NCI-H526 (cell line): ENCODE data around the gene EDC4.

Source experiments
- DNase-seq, 2 experiments: peaks; one replicate each; lab custom pipeline; 2025; lab: John Stamatoyannopoulos, UW

The EDC4 gene

DNA sequence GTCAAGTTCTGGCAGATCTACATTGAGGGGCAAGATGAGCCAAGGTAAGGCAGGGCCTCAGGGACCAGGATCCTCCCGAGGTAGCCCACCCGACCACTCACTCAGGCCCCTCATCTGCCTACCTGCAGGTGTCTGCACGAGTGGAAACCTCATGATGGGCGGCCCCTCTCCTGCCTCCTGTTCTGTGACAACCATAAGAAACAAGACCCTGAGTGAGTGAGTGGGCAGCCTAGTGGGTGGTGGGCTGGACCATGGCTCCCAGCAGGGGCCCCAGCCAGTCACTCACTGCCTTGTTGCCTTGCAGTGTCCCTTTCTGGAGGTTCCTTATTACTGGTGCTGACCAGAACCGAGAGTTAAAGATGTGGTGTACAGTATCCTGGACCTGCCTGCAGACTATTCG lies 5.4 kb downstream of the EDC4 start:
- DNase-seq: no peak

DNA sequence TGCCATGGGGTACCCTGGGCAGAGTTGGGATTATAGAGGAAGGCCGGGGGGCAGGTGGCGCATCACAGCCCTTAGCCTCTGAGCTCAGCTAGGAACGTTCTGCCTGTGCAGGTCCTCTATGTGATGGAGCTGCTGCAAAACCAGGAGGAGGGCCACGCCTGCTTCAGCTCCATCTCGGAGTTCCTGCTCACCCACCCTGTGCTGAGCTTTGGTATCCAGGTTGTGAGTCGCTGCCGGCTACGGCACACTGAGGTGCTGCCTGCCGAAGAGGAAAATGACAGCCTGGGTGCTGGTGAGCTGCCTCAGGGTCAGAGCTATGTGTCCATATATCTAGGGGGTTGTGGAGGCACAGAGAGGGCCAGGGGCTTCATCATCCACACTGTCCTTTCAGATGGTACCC lies 6.0 kb downstream of the EDC4 start:
- no peak for DNase-seq

DNA sequence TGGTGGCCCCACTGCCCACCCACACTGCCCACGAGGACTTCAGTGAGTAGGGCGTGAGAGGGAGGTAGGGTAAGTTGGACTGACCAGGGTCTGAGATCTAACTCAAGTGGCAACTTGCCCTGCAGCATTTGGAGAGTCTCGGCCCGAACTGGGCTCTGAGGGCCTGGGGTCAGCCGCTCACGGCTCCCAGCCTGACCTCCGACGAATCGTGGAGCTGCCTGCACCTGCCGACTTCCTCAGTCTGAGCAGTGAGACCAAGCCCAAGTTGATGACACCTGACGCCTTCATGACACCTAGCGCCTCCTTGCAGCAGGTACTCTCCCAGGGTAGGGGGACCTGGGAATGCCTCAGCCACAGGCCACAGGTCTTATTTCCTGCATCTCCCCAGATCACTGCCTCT lies 6.6 kb downstream of the EDC4 start:
- no peak for DNase-seq

DNA sequence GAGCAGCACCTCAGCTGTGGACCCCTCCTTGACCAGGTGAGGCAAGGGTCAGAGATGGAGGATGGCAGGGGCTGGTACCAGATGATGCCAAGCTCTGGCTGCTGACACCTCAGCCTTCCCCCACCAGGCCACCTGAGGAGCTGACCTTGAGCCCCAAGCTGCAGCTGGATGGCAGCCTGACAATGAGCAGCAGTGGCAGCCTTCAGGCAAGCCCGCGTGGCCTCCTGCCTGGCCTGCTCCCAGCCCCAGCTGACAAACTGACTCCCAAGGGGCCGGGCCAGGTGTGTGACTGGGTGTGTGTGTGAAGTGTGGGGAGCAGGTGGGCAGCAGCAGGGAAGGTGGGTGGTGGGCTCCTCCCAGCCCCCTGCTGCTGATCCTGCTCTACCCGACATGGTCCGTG lies 7.1 kb downstream of the EDC4 start:
- DNase-seq: no peak

DNA sequence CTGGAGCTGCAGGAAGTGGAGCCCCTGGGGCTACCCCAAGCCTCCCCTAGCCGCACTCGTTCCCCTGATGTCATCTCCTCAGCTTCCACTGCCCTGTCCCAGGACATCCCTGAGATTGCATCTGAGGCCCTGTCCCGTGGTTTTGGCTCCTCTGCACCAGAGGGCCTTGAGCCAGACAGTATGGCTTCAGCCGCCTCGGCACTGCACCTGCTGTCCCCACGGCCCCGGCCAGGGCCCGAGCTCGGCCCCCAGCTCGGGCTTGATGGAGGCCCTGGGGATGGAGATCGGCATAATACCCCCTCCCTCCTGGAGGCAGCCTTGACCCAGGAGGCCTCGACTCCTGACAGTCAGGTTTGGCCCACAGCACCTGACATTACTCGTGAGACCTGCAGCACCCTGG lies 7.7 kb downstream of the EDC4 start:
- DNase-seq: no peak

DNA sequence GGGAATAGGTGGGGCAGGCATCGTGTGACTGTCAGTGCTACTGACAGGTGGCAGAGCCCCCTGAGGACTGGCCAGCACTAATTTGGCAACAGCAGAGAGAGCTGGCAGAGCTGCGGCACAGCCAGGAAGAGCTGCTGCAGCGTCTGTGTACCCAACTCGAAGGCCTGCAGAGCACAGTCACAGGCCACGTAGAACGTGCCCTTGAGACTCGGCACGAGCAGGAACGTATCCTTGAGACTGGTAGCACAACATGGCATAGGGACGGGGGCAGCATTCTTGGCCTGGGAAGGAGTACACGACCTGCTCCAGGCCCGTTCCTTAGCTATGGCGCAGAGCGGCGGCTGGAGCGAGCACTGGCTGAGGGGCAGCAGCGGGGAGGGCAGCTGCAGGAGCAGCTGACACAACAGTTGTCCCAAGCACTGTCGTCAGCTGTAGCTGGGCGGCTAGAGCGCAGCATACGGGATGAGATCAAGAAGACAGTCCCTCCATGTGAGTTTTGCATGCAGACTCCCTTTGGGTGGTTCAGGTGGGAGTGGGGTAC lies 8.8 kb downstream of the EDC4 start:
- DNase-seq: no peak

DNA sequence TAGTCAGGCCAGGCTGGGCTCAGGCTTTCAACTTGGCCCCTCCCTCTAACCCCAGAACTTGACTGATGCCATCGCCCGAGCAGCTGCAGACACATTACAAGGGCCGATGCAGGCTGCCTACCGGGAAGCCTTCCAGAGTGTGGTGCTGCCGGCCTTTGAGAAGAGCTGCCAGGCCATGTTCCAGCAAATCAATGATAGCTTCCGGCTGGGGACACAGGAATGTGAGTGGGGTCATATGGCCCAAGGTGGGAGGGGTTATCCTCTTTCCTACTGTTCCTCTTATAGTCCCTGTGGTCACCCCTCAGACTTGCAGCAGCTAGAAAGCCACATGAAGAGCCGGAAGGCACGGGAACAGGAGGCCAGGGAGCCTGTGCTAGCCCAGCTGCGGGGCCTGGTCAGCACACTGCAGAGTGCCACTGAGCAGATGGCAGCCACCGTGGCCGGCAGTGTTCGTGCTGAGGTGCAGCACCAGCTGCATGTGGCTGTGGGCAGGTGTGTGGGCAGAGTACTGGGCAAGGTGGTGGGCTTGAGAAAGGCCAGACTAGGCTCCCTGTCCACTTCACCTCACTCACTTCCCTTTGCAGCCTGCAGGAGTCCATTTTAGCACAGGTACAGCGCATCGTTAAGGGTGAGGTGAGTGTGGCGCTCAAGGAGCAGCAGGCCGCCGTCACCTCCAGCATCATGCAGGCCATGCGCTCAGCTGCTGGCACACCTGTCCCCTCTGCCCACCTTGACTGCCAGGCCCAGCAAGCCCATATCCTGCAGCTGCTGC lies 9.7 kb downstream of the EDC4 start:
- DNase-seq: no peak

DNA sequence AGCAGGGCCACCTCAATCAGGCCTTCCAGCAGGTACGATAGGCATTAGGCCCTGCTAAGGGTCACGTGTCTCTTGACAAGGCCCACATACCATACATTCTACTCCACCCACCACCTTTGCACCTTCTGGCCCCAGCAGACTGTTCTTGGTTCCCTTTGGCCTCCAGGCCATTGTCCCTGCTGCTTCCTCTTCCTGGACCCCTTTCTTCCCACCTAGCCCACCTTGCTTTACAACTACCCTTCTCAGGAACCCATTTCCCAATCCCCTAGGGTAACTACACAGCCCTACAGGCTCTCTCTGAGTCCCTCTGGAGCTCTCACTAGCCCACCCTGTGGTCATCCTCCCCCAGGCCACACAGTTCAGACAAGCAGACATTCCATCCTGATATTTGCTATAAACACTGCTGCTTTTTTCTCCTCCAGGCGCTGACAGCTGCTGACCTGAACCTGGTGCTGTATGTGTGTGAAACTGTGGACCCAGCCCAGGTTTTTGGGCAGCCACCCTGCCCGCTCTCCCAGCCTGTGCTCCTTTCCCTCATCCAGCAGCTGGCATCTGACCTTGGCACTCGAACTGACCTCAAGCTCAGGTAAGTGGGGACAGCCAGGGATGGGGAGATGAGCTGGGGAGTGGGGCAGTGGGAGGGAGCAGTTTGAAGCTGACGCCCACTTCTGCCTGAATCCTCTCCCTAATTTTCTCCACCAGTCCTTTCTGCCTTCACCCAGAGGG lies 10.5 kb downstream of the EDC4 start:
- no peak for DNase-seq

DNA sequence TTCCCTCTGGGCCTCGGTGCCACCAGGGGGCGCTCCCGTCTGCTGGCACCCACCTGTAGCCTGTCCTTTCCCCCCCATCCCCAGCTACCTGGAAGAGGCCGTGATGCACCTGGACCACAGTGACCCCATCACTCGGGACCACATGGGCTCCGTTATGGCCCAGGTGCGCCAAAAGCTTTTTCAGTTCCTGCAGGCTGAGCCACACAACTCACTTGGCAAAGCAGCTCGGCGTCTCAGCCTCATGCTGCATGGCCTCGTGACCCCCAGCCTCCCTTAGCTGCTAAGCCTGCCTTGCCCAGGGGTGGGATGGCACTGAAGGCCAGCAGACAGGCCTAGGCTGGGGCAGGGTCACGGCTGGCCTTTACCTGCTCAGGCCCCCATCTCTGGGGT lies 11.0 kb downstream of the EDC4 start:
- peak in 1 of 2 experiments; percentile 47 for DNase-seq

DNA sequence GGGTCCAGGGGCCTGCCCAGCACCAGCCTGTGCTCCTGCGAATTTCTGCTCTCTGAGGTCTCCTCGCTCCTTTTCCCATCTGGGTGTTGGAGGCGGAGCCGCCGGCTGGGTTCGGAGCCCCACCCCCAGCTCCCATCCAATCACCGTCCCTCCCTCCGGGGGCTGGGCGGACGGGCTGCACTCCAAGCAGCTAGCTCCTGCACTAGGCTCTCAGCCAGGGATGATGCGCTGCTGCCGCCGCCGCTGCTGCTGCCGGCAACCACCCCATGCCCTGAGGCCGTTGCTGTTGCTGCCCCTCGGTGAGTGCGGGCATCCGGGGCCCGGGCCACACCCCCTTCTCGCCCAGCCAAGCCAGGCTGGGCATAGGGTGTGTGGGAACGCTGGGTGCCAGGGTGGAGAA lies 11.8 kb downstream of the EDC4 start, which contains the start of gene NRN1L:
NRN1L (plus strand) TSS at position 202 of the 400 bp plus-strand sequence; CDS start at position 221, 19 bp downstream.
- peak; percentile 2 to 41 for DNase-seq

DNA sequence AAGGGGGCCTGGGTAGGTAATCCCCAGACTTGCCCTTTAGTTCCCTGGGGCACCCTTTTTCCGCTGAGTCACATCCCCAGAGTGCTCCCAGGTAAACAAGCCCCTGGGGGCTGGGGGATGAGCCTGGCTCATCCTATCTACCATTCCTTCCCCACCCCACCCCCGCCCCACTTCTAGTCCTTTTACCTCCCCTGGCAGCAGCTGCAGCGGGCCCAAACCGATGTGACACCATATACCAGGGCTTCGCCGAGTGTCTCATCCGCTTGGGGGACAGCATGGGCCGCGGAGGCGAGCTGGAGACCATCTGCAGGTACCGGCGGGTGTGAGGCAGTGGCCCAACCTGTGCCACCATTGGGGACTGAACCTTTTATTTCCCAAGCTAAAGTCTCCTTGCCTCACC lies 12.7 kb downstream of the EDC4 start:
- DNase-seq: no peak

DNA sequence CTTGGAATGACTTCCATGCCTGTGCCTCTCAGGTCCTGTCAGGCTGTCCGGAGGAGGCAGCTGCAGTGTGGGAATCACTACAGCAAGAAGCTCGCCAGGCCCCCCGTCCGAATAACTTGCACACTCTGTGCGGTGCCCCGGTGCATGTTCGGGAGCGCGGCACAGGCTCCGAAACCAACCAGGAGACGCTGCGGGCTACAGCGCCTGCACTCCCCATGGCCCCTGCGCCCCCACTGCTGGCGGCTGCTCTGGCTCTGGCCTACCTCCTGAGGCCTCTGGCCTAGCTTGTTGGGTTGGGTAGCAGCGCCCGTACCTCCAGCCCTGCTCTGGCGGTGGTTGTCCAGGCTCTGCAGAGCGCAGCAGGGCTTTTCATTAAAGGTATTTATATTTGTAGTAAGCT lies 13.1 kb downstream of the EDC4 start:
- no peak for DNase-seq

DNA sequence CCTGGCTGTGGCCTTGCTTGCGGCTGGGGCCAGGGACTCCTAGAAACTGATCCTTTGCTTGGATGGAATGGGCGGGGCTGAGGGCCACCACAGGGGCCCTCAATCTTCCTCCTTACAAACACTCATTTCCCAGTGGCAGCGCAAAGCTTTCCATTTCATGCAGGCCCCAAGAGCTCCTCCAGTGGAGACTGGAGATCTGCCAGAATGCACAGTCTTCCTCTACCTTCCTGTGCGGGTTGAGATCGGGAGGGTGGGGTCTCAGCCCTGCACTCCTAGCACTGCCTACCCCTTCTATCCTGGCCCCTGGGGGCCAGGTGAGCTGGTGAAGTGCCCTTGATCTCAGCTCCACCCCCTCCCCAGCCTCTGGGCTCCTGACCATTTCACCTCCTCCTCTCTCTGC lies 13.5 kb downstream of the EDC4 start:
- DNase-seq: no peak

DNA sequence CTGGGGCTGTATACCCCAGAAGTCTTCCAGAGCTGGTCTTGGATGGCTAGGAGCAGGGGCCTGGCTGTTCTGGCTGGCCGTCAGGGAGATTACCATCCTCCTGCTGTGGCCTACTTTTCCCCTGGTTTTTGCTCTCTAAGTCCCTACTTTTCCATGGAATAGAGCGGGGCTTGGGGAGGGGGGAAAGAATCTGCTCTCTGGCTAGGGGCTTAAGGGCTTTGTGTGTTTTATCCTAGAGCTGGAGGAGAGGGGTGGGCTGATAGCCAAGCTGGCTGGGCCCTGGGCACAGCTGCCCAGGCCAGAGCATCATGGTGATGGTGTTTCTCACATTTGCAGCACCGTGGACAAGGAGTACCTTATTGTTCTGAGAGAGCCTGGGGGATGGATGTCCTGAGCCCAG lies 15.5 kb downstream of the EDC4 start:
- no peak for DNase-seq

DNA sequence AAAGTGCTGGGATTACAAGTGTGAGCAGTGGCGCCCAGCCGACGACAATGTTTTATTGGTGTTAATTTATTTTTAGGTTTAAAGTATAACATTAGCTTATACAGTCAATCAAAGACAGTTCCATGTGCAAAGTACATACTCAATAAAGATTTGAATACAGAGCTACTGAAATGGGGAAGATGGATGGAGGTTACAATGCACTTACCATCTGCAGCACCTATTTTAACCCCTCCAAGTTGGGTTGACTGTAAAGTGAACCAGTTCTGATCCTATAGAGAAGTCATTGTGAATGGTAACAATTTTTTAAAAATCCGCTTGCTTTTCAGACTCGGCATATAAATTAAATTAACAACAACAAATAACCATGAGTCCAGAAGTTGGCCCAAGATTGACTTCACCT lies 19.5 kb downstream of the EDC4 start:
- DNase-seq: no peak

DNA sequence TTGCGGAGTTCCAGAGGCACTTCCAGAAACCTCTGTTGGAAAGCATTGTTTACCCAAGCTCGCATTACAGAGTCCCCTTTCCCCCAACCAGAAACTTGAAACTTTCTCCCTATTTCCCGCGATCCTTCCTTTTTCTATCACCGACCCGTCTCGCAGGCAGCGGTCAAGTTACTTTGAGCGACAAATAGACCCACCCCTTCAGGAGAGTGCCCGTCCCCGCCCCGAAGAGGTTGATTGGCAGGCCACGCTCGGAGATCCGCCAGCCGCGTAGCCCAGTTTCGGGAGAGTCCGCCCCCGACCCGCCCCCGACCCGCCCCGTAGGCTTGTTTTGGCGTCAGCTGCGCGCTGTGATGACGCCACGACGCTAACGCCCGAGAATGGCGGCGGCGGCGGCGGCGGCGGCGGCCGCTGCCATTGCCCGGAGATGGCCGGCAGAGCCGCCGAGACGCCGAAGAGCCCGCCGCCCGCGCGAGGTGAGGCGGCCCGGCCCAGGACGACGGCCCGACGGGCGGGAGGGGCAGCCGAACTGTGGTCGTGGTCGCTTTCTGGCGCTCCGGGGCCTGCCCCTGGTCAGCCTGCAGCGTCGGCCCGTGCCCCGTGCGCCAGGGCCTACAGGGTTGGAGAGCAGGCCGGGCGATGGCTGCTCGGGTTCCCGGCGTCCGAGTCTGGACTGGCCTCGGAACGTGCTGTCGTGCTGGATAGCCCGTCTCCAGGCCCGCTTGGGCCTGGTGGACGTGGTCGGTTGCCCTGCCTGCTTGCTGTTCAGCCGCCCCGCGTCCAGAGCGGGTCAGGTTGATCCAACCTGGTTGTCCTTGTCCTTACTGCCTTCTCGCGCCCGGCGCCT lies 20.3 kb downstream of the EDC4 start, which contains the start of gene PSKH1:
PSKH1 (plus strand) TSS at position 356 of the 844 bp plus-strand sequence. CDS start 15,496 bp downstream, outside the sequence.
- DNase-seq: peak; percentile 74 to 95

DNA sequence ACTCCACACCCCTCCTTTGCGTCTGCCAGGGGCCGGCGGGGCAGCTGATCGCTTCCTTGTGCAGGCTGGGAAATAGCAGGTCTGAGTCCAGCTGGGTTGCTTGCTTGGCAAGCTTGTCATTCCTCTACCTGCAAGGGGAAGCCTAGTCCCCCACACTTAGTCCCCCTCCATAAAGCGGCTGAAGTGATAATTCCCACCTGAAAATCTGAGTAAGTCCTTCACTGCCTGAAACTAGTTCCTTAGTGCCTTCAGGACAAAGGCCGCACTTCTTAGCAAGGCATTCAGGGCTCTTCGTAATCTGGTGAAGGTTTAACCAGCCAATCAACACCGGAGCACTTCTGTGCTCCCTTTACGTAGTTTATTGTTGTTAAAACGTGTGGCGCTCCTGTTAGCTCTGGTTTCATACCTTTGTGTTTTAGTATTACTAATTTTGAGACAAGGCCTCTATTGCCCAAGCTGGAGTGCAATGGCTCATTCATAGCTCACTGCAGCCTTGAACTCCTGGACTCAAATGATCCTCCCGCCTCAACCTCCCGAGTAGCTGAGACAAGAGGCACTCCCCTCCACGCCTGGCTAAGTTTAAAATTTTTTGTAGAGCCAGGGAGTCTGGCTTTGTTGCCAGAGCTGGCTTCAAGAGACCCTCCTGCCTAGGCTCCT lies 21.0 kb downstream of the EDC4 start:
- DNase-seq: no peak

DNA sequence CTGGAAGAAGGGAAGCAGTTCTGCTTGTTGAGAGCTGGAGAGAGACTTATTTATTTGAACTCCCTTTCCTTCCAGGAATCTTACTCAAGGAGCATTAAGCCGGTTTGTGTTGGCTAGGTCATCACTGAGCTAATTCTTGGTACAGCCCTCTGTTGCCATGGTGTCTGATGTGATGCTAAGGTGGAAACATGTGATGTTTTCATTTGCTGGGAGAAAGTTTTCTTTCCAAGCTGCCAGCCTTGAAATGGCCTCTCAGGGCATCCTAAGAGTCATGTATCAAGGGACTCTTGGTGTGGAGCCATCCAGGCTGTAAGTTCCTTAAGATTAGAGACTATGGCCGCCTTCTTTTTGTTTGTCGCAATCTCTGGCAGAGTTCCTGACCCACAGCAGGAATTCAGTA lies 24.4 kb downstream of the EDC4 start:
- DNase-seq: no peak

DNA sequence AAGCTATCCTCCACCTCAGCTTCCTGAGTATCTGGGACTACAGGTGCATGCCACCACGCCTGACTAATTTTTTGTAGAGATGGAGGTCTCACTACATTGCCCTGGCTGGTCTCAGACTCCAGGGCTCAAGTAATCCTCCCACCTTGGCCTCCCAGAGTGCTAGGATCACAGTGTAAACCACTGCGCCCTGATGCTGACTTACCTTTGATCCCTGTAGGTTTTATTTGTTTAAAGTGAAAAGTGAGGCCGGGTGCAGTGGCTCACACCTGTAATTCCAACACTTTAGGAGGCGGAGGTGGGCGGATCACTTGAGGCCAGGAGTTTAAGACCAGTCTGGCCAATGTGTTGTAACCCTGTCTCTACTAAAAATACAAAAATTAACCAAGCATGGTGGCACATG lies 28.9 kb downstream of the EDC4 start:
- no peak for DNase-seq

DNA sequence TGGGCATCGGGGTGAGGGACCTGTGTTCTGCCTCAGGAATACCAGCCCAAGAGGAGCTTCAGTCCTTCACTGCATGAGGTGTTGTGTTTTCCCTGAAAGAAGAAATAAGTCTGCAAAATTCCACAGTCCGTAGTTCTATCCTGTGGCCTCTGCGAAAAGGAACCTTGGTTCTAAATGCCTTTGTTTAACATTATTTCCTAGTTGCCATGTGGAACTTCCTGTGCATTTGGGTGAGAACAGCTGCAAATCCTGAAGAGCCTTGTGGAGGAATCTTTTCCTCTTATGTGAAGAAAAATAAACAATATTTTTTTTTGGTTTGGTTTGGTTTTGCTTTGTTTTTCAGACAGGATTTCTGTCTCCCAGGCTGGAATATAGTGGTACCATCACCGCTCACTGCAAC lies 30.0 kb downstream of the EDC4 start:
- no peak for DNase-seq

DNA sequence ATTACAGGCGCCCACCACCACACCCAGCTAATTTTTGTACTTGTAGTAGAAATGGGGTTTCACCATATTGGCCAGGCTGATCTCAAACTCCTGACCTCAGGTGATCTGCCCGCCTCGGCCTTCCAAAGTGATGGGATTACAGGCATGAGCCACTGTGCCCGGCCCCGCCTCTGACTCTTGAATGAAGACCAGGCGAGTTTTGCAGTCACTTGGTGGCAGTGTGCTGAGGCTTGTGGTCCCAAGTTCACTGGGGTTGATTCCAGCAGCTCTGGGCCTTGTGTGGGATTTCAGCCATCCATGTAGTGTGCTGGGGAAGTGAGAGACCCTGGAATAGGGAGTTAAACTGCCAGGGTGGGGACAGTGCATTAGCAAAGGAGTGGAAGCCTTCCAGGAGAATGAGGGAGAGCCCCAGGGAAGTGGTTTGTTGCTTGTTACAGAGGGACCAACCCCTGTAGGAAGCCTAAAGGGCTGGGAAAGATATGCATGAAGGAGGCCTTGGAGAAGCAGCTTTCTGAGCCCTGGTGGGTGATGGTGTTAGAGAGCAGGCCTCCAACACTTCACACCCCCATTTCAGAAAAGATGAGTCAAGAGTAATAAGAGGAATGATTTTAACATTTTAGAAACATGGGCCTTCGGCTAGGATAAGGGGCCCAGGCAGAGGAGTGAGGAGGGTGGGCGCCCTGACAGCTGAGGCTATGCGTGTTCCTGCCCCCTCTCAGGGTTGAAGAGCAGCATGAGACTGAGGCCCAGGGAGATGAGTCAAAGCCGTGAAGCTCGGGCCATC lies 34.7 kb downstream of the EDC4 start:
- no peak for DNase-seq
